Stimulated activated CD8-positive, alpha-beta memory T cell treated with anti-CD3 and anti-CD28 coated beads, Interleukin-2, amount 100 ng/mL, for 48 hours (primary cell): ENCODE results near the gene SLAIN2.

Experiments
- DNase-seq, 2 donors: peaks; one replicate each; pipeline ENCODE4 v3.0.0-alpha.2; 2020; ENCODE audit warnings: low read depth in 2 of 2

SLAIN2 gene

DNA sequence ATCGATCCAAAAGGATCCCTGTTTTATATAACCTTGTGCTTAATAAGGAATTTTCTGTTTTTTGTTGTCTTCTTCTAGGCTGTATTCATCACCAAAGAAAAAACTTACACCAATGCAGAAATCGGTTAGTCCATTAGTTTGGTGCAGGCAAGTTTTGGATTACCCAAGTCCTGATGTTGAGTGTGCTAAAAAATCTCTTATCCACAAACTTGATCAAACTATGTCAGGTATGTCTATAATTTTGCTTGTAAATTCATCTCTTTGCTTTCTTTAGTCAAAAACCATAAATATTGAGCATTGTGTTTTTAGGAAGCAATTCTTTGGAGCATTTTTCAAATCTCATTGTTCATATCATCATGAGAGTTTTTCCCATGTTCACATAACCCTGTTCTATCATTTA, 28.4 kb downstream of the SLAIN2 start:
- no peak for DNase-seq

DNA sequence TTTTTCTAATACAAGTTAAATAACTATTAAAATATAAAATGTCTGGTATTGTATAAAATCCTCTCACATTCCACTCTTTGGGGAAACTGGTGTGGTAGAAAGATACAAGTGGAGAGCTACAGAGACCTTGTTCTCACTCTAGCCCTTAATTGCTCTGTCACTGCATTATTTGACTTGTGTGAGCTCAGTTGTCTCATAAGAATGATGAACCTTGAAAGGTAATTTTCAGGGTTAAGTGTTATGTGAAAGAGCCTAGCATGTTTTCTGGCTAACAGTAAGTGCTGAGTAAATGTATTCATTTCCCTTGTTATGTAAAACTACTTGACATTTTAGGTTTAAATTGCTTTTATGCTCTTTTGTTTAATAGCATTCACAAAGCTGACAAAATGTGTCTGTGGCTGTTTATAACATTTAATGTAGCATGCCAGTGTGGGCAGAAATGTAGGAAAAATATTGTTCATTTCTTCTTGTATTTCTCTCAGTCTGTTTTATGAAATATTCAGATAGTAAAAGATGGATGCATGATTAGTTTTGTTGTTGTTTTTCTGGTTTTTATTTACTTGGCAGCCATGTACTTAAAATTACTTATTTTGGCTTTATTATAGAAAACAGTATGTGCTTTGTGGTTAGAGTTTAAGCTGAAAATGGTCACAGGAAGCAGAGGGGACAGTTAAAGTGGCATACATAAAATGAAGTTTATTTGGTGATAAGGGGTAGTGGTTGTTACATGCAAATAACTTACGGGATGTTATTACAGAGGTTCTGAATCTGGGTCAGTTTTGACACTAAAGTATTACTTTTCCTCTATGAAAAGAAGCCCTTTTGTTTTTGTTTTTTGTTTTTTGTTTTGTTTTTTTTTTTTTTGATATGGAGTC, 29.2 kb downstream of the SLAIN2 start:
- no peak for DNase-seq

DNA sequence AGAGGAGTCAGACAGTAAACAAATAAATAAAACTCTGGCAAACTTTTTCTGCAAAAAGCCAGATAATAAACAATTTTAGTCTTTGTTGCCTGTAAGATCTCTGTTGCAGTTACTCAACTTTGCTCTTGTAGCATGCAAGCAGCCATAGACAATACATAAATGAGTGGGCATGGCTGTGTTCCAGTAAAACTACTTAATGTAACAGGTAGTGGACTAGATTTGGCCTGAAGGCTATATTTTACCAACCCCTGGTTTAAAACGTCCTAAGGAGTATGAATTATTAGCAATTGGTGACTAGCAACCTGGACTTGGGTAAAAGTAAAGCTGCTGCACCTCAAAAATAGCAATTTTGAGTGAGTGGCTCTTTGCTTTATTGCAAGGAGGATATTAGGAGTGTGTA, 30.9 kb downstream of the SLAIN2 start:
- DNase-seq = no peak

DNA sequence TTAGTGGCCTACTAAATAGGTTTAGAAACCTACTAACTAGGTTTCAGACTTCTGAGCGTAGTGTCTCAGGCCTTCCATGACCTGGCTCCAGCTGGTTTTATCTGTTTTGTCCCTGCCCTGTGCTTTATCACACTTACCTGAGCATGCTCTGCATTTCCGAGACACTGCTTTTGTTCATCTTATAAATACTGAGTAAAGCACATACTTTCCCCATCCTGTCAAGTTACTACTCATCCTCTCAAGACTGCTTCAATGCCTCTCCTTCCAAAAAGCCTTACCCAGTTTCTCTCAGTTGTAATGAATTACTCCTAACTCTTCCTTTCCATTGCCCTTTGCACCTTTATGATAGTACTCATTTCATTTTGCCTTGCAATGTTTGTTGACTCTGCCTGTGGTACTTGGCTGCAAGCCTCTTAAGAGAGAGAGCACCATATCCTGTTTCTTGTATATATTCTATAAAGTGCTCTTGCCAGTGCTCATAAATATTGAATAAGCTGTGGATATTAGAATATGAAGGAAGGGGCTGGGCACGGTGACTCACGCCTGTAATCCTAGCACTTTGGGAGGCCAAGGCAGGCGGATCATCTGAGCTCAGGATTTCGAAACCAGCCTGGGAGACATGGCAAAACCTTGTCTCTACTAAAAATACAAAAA, 34.4 kb downstream of the SLAIN2 start:
- DNase-seq = no peak

DNA sequence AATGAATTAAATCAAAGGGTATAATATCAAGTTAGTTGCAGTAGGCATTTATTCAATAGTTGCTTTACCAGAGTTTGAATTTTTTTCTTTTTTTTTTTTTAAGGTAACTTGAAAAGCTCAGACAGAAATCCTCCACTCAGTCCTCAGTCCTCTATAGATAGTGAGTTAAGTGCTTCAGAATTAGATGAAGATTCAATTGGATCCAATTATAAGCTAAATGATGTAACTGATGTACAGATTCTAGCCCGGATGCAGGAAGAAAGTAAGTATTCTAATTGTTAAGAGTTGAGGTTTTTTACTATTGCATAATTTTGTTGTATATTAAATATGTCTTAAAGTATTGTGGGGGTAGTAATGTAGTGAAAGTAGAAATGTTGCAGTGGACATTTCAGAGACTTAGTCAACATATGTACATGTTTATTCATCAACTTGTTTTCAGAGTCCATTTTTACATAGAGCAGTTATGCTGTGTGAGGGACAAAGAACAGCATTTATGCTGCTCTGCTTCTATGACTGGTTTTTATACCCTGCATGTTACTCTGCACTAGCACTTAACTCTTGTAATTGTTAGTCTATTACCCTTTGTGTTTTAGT, 38.4 kb downstream of the SLAIN2 start:
- DNase-seq = no peak

DNA sequence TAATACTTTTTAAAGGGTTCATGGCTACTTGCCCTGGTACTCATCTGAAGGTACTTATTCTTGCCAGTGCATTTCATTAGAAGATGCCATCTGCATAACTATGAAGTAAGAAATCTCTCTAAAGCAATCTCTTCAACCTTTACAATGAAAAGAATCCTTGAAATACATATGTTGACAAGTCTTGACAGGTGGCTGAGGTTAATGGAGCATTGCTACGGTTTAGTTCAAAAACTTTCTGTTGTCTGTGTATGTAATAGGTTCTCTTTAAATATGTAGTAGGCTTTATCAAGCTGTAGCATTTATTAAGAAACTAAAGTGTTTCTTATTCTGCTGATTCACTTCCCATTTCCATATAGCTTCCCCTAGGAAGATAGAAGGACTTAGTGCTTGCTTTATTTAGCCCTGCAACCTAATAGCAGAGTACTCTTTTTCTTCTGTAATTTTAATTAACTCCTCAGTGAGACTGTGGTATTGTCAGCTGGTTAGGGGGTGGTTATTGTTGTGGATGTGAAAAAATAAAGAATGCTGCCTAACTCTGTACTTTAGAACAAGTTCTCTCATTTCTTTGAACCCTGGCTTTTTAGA, 39.3 kb downstream of the SLAIN2 start:
- DNase-seq = no peak

DNA sequence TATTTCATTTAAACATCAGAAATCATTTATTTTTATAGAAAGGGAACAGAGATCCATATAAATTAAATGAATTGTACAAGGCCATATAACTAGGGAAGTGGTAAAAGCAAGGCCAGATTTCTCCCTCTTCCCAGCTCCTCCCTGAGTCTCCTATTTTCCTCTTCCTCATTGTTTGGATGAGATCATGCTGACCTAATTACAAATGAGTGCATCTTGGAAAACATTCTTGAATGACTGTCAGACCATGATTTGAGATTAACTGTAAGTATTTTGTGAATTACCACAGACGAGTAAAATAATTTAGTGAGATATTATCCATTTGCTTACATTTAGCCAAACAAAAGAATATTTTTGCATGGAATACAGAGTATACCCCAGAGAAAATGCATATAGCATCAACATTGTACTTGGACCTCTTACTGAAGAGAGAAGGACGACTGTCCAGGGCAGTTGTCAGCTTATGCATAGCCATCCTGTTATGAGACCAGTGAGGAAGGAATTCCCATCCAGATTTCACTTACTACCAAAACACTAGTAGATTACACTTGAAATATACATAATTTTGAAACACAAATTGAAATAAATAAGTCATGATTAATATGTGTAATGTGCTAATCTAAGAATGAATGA, 47.3 kb downstream of the SLAIN2 start:
- no peak for DNase-seq

DNA sequence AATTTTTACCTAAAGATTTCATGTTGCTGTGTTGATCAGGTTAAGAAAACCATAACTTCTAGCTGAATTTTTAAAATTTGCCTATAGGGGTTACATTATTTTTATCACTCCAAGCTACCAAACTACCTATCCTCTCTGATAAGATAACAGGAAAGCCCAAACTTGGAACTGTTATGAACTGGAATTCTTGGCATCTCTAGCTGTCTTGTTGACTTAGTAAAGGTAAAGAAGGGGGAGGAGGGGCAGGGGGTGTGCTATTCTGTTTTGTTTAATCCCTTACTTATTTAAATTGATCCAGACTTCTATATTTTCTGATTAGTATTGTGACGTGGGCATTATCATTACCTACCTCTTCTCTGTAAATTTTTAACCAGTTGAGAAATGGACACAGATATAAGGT, 54.7 kb downstream of the SLAIN2 start:
- DNase-seq = no peak

DNA sequence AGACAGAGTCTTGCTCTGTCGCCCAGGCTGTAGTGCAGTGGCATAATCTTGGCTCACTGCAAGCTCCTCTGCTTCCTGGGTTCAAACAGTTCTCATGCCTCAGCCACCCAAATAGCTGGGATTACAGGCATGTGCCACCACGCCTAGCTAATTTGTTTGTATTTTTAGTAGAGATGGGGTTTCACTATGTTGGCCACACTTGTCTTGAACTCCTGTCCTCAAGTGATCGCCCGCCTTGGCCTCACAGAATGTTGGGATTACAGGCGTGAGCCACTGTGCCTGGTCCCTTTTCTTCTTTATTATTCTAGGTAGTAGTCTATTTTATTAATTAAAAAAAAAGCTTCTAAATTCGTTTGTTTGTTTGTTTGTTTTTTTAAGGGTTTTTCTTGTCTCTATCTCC, 59.1 kb downstream of the SLAIN2 start:
- DNase-seq = no peak

DNA sequence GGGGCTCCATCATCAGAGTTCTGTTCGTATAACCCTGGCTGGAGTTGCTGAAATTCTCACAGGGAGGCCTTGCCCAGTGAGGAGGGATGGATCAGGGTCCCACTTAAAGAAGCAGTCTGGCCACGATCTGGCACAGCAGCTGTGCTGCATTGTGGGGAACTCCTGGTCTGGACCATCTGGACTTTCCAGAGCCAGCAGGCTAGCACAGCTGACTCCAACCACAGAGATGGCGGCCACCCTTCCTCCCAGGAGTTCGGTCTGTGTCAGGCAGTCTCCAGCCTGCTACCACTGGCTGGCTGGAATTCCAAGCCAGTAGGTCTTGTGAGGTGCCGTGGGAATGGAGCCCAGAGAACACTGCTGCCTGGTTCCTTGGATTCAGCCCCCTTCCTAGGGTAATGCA, 62.0 kb downstream of the SLAIN2 start:
- DNase-seq = no peak

DNA sequence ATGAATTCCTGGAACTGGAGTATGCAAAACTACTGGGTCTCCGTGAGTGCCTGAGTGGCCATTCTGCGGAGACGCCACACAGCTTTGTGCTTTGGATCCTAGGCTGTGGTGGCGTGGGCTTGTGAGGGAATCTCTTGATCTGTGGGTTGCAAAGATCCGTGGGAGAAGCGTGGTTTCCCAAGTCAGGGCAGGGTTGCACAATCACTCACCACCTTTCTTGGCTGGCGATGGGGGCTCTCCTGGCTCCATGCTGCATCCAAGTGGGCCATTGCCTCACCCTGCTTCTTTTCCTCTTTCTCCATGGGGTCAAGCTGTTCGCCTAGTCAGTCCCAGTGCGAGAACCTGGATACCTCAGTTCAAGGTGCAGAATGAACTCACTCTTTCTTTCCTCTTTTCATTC, 62.5 kb downstream of the SLAIN2 start:
- DNase-seq = no peak

DNA sequence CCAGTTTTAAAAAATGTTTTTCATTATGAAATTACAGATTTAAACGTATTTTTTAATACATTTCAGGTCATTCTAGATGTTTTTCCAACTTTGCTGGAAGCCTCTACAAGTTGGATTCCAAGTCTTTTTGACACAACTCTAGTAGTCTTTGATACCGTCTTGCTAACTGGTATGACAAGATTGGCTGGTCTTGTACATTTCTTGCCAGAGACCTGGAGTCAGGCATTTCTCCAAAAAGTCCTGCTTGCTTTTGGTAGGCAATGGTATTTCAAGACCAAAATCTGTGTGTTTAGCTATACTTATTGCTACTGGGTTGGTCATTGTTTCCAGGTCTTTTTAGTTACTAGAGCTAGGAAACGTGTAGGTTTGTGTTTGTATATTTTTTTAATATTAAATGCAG, 64.6 kb downstream of the SLAIN2 start:
- DNase-seq = no peak

DNA sequence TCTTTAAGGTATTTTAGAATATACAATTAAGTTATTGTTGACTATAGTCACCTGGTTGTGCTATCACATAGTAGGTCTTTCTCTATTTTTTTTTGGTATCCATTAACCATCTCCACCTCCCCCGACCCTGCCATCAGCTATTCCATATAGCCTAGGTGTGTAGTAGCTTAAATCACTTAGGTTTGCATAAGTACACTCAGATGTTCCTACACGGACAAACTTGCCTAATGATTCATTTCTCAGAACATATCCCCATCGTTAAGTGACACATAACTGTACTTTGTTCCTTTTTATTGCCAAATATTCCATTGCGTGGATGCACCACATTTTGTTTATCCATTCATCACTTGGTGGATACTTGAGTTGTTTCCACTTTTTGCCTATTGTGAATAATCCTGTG, 67.9 kb downstream of the SLAIN2 start:
- DNase-seq = no peak

DNA sequence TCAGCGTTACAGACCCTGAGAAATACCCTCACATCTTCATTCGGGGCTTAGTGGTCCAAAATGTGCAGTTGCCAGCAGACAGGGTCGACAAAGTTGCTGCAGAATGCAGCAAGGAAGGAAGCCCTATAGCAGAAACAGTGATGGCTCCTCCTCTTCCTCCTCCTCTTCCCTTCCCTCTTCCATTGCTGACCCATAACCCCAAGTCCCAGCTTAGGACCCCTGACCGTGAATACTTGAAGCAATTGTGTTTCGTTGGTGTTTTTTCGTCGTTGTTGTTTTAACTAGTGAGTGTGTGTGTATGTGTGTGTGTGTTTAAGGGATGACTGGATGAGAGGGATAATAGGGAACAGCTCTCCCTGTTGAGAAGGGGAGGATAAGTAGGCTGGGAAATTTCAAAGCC, 69.5 kb downstream of the SLAIN2 start:
- DNase-seq = no peak

DNA sequence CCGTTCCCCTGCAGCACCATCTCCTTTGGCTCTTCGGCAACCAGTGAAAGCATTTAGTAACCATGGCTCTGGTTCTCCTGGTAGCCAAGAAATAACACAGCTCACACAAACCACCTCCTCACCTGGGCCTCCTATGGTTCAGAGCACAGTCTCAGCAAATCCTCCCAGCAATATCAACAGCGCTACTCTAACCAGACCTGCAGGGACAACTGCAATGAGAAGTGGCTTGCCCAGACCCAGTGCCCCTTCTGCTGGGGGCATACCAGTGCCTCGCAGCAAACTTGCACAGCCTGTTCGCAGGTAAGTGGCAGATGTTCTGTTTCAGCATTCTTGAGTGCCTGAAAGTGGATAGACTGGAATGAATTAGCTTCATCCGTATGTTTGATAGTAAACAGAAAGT, 78.8 kb downstream of the SLAIN2 start:
- DNase-seq = no peak

DNA sequence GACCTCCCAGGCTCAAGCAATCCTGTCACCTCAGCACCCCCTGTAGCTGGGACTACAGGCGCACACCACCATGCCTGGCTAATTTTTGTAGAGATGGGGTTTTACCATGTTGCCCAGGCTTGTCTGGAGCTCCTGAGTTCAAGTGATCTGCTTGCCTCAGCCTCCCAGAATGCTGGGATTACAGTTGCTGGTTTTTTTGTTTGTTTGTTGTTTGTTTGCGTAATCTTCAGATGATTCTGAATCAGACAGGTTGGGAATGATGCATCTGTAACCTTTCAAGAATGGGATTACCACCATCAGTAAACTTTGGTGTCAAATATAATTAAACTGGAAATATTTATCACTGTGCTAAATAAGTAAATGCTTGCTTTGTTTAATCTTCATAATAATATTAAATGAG, 79.8 kb downstream of the SLAIN2 start:
- DNase-seq = no peak

DNA sequence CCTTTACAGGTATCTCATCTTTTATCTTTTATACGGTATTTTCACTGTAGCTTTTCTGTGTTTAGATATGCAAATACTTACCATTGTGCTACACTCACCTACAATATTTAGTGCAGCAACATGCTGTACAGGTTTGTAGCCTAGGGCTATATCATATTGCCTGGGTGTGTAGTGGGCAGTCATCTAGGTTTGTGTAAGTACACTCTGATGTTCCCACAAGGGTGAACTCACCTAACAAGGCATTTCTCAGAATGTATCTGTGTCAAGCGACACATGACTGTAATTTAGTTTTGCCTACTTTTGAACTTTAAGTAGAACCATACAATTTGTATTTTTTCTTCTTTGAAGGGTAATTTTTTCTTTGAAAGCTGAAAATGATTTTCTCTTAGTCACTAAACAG, 87.6 kb downstream of the SLAIN2 start:
- DNase-seq = no peak

DNA sequence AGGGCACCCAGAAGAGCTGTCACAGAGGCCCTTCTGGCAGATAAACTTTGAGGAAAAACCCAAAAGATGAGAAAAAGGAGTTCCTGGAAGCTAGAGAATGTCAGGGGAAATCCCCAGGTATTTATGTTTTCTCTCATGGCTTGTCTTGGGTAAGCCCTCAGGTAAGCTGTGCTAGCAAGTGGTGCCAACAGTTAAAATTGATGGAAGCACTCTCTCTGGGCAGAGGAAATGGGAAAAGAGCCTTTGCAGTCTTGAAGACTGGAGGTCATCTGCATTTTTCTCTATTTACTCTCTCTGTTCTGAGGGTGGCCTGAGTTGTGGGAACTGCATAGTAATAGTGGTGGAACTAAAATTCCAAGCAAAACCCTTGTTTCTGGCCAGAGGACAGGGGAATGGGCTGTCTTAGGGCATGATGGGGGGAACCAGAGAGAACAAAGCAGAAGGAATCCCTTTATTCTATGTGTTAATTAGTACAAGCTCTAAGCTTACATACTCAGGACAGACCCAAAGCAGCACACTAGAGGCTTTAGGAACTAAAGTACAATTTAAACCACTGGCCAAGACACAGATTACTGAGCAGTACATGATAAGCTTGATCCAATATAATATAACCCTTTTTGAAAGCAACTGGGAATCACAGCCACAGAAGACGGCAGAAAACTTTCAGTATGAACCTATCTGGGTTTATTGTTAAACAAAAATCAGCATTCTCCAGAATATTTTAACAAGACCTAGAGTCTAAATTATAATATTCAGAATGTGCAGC, 88.6 kb downstream of the SLAIN2 start:
- DNase-seq = no peak

DNA sequence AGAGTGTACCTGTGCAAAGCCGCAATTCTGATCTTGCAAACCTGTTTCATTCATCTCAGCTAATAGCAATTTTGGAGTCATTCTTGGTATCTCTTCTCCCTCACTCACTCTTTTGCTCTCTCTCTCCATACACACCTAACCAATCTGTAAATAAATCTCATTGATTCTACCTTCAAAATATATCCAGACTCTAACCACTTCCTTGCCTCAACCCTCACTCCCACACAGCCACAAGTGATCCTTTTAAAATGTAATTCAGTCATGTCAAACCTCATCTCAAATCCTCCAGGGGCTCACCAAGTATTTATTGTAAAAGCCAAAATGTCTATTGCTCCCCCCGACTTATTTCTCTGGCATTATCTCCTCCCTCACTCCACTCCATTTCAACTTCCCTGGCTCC, 90.1 kb downstream of the SLAIN2 start:
- DNase-seq = no peak

DNA sequence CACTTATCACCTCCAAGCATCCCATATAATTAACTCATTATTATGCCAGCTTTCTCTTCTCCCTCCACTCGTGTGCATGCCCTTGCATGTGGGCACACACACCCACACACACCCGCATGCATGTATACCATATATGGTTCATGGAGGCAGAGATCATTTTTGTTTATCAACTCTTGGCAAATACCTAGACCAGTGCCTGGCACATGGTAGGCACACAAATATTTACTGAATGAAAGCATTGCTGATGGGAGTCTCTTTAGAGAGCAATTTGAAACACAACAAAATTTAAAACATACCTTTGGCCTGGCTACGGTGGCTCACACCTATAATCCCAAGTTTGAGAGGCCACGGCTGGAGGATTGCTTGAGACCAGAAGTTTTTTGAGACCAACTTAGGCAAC, 90.7 kb downstream of the SLAIN2 start:
- DNase-seq = no peak

DNA sequence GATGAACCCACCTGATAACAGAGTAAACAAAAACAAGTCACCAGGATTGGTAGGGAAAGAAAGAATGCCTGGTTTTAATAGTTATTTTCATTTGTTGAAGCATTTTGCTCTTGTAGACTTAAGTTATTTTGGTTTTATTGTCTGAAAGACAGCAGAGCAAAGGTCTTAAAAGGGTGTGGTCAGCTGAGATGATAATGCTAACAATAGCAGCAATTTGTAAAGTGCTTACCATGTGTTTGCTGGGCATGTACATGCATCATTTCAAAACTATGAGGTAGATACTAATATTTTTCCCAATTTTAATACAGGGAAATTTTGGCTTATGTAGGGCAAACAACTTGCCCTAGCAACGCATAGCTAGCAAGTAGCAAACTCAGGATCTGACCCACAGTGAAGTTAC, 95.0 kb downstream of the SLAIN2 start:
- no peak for DNase-seq

DNA sequence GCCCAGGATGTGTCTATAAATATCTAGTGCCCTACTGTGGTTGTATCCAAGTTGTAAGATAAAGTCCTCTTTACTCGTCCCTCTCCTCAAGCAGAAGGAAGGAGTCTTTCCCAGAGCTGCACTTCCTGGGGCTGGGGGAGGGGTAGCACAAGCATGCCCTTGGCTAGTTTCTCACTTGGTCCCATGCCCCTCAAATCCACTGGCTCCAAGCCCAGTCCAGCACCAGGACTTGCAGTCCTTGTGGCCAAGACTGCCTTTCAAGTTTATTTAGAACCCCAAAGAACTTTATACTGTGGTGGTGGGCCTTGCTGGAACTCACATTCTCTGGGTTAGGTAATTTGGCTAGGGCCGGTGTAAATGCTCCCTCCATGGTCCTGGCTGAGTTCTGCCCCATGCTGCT, 98.7 kb downstream of the SLAIN2 start:
- DNase-seq = no peak
